ENCODE results near the gene ZNF621.

- TF ChIP-seq CTCF (conservative IDR thresholded peaks at IDR 0.05 in 1 of 2, IDR thresholded peaks at IDR 0.05 in 1 of 2; ENCODE audit: low read depth in 1 of 2, low read length in 2 of 2) (no peak), EZH2 (IDR thresholded peaks at IDR 0.05; ENCODE audit: low read length, missing control alignments) (no peak)
These were observed 25.4 kb downstream of the ZNF621 start for GRCh38 chr3:40550167-40550566.
